ENCODE data around the gene SYT12.

DNA sequence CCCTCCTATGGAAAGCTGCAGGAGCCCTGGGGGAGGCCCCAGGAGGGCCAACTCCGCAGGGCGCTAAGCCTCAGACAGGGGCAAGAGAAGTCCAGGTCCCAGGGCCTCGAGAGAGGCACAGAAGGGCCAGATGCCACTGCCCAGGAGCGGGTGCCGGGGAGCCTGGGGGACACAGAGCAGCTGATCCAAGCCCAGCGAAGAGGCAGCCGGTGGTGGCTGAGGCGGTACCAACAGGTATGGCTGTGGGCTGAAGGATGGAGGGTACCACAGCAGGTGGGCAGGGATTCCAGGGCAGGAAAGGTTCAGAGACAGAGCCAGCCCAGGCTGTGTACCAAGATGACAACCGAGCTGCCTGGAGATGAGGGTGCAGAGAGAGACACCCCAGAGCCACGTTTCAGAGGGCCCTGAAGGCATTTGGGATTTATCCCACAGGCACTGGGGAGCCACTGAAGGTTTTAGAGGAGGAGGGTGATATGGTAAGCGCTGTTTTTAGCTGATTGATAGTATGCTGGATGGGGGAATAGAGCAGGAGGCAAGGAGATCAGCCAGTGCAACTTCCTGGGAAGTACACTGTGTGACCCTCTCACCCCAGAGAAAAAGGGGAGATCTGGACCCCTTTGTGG, 47.4 kb upstream of the SYT12 start:
- TF ChIP-seq, protein P1, sequence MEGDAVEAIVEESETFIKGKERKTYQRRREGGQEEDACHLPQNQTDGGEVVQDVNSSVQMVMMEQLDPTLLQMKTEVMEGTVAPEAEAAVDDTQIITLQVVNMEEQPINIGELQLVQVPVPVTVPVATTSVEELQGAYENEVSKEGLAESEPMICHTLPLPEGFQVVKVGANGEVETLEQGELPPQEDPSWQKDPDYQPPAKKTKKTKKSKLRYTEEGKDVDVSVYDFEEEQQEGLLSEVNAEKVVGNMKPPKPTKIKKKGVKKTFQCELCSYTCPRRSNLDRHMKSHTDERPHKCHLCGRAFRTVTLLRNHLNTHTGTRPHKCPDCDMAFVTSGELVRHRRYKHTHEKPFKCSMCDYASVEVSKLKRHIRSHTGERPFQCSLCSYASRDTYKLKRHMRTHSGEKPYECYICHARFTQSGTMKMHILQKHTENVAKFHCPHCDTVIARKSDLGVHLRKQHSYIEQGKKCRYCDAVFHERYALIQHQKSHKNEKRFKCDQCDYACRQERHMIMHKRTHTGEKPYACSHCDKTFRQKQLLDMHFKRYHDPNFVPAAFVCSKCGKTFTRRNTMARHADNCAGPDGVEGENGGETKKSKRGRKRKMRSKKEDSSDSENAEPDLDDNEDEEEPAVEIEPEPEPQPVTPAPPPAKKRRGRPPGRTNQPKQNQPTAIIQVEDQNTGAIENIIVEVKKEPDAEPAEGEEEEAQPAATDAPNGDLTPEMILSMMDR (conservative IDR thresholded peaks at IDR 0.05; ENCODE audit: low read length) = no peak
- no peak for TF ChIP-seq EZH2phosphoT487 (IDR thresholded peaks at IDR 0.05; ENCODE audit: borderline replicate concordance, low read depth, low read length)

Measured in OCI-LY7 (cell line).